Activated naive CD8-positive, alpha-beta T cell treated with anti-CD3 and anti-CD28 coated beads, Interleukin-2, amount 50 U/mL, for 24 hours (primary cell): ENCODE results near the gene LRPAP1.
"Not testable (repeated sequence)": the region's sequence is repeated elsewhere in the genome, so short reads cannot be mapped to it uniquely, and the experiment has no call there.

Source experiments
- ATAC-seq: fragments of 150-1000 bp; cut with Tn5 transposase; one replicate; pipeline ENCODE4 v1.10.0; 2021
- DNase-seq: peaks from one replicate; pipeline ENCODE4 v3.0.0; 2021
- H3K27ac Mint-ChIP-seq: one replicate; pipeline ENCODE4 v1.8.0; 2021; ENCODE audit warnings: mild to moderate bottlenecking, mixed read lengths
- H3K27me3 Mint-ChIP-seq: one replicate; pipeline ENCODE4 v1.8.0; 2021; ENCODE audit warnings: mixed read lengths
- H3K36me3 Mint-ChIP-seq: one replicate; pipeline ENCODE4 v1.8.0; 2021; ENCODE audit warnings: low read depth, mixed read lengths
- H3K4me1 Mint-ChIP-seq: one replicate; pipeline ENCODE4 v1.8.0; 2021; ENCODE audit warnings: mixed read lengths
- H3K4me3 Mint-ChIP-seq: one replicate; pipeline ENCODE4 v1.8.0; 2021; ENCODE audit warnings: mild to moderate bottlenecking, moderate library complexity, mixed read lengths
- H3K9me3 Mint-ChIP-seq: one replicate; pipeline ENCODE4 v1.8.0; 2021; ENCODE audit warnings: mixed read lengths

The LRPAP1 gene

DNA sequence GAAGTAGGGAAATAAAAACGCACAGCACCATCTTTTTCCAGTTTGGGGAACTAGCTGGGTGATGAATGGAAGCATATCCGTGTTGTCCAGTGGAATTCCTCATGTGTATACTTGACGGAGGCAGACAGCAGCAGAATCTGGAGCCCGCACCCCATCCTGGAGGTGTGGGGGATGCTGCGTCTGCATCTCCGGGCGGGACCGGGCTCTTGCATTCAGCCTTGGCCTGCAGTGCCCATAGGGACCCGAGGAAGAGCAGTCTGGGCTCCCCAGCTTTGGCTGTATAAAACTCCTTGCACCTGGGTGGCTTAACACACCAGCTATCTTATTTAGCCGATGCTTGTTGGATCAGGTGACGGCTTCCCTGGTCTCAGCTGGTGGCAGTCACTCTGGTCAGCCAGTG lies 39.7 kb upstream of the LRPAP1 start:
- Mint-ChIP-seq H3K9me3 (no peaks in the 10 kb centered on the region), H3K27me3 (peaks cover 3% of the 10 kb centered on the region), H3K36me3 (no peaks in the 10 kb centered on the region), H3K4me1 (no peaks in the 10 kb centered on the region), H3K27ac (no peak overlapping the region), H3K4me3 (no peak overlapping the region)
- ATAC-seq: no peak
- no peak for DNase-seq

GRCh38 chr4:3570923-3571322 lies 38.7 kb upstream of the LRPAP1 start:
- DNase-seq, H3K36me3 Mint-ChIP-seq, H3K9me3 Mint-ChIP-seq, H3K4me3 Mint-ChIP-seq, ATAC-seq, H3K27me3 Mint-ChIP-seq, H3K27ac Mint-ChIP-seq, H3K4me1 Mint-ChIP-seq: not testable (repeated sequence)

GRCh38 chr4:3569611-3570010 lies 37.4 kb upstream of the LRPAP1 start:
- not testable (repeated sequence) for H3K27ac Mint-ChIP-seq, ATAC-seq

DNA sequence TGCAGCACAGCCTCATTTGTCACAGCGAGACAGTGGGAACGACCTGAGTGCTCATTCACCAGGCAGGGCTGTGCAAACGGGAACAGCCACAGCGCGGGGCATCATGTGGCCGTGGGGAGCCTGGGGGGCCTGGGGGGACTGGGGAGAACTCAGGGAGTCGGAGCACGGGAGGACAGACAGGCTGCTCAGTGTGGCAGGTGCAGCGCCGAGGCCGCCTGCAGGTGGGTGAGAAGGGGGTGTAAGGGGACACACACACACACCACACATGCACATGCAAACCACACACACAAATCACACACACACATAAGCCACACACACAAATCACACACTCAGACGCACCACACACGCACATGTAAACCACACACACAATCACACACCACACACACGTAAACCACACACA lies 34.5 kb upstream of the LRPAP1 start:
- not testable (repeated sequence) for H3K4me1 Mint-ChIP-seq, H3K4me3 Mint-ChIP-seq, H3K27me3 Mint-ChIP-seq

More at GRCh38 chr4:3569611-3570010, 37.4 kb upstream of the LRPAP1 start:
- H3K4me1 Mint-ChIP-seq, H3K4me3 Mint-ChIP-seq, H3K27me3 Mint-ChIP-seq, DNase-seq, H3K9me3 Mint-ChIP-seq, H3K36me3 Mint-ChIP-seq: not testable (repeated sequence)

GRCh38 chr4:3566301-3566700 lies 34.1 kb upstream of the LRPAP1 start:
- ATAC-seq, H3K27me3 Mint-ChIP-seq, H3K27ac Mint-ChIP-seq, DNase-seq, H3K36me3 Mint-ChIP-seq, H3K9me3 Mint-ChIP-seq, H3K4me1 Mint-ChIP-seq, H3K4me3 Mint-ChIP-seq: not testable (repeated sequence)

More for the DNA sequence above, 34.5 kb upstream of the LRPAP1 start:
- not testable (repeated sequence) for H3K9me3 Mint-ChIP-seq, H3K27ac Mint-ChIP-seq, DNase-seq, ATAC-seq, H3K36me3 Mint-ChIP-seq

GRCh38 chr4:3564948-3565347 lies 32.7 kb upstream of the LRPAP1 start:
- not testable (repeated sequence) for DNase-seq, H3K36me3 Mint-ChIP-seq, H3K9me3 Mint-ChIP-seq, ATAC-seq, H3K27me3 Mint-ChIP-seq, H3K27ac Mint-ChIP-seq, H3K4me3 Mint-ChIP-seq, H3K4me1 Mint-ChIP-seq

DNA sequence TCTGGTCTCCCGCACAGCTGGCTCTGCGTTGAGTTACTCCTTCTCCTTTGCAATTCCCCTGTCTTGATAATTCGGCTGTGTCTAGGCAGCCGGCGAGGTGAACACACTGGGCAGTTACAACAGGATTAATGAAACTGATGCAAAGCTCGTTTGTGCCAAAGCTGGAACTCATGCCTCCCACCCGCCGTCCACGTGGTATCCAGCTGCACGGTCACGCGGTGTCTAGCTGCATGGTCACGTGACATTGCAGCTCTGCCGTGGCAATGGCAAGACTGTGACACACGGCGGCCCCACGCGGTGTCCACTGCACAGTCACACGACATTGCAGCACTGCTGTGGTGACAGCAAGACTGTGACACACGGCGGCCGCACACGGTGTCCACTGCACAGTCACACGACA lies 31.2 kb upstream of the LRPAP1 start:
- ATAC-seq (no peak), DNase-seq (no peak)
- no peaks in the 10 kb centered on the region for H3K36me3 Mint-ChIP-seq
- peaks cover 6% of the 10 kb centered on the region for H3K27me3 Mint-ChIP-seq
- H3K4me3 Mint-ChIP-seq: no peak overlapping the region
- H3K9me3 Mint-ChIP-seq: no peaks in the 10 kb centered on the region
- no peaks in the 10 kb centered on the region for H3K4me1 Mint-ChIP-seq
- H3K27ac Mint-ChIP-seq: no peak overlapping the region

- not testable (repeated sequence) for H3K36me3 Mint-ChIP-seq, H3K27ac Mint-ChIP-seq, H3K4me1 Mint-ChIP-seq, ATAC-seq, DNase-seq, H3K27me3 Mint-ChIP-seq, H3K9me3 Mint-ChIP-seq, H3K4me3 Mint-ChIP-seq
These were observed 29.9 kb upstream of the LRPAP1 start for GRCh38 chr4:3562127-3562526.

DNA sequence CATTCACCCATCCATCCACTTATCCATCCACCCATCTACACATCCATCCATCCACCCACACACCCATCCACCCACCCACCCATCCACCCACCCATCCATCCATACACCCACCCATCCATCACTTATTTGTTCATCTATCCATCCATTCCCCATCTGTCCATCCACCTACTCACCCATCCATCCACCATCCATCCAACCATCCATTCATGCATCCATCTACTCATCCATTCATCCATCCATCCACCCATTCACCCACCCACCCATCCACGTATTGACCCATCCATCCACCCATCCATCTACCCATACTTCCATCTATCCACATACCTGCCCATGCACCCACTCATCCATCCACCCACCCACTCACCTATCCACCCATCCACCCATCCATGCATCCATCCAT lies 28.2 kb upstream of the LRPAP1 start:
- not testable (repeated sequence) for H3K4me3 Mint-ChIP-seq, H3K4me1 Mint-ChIP-seq, H3K9me3 Mint-ChIP-seq, H3K27ac Mint-ChIP-seq, ATAC-seq, H3K27me3 Mint-ChIP-seq, DNase-seq, H3K36me3 Mint-ChIP-seq

DNA sequence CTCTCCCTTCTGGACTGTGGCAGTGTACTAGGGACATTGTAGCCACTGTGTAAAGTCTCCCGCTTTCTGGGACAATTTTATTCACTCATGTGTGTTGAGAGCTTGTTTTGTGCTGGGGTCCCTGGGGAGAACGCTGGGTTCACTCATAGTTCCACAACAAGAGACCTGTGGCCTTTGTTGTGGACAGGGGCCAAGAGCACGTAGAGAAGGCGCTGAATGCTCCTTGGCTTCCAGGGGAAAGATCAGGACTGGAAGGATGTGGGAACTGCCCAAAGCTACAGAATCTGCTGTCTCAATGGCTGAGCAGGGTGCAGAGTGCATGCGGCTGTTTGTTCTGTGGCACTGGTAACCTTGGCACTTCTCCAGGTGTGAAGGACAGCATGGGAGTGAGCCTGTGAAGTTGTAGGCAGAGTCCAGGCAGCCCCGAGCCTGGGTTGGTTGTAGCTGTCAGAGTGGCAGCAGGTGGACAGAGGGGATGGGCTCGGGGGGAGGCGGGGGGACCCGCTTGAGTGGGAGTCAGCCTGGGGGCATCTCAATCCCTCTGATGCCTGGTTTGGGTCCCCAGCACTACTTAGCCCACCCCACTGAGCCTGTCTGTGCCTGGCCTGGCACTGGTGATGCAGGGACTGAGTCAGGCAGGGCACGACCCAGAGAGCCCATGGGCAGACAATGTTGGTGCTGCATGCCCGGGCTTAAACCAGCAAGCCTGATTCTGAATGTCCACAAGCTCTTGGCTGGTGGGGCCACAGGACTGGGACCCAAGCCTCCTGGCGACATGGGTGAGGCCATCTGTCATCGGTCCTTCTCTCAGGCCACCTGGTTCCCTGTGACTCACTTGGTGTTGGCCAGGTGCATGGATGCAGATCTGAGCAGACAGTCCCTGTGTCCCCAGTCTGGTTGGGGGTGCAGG lies 27.4 kb upstream of the LRPAP1 start:
- H3K9me3 Mint-ChIP-seq, ATAC-seq, DNase-seq, H3K4me3 Mint-ChIP-seq, H3K4me1 Mint-ChIP-seq, H3K27me3 Mint-ChIP-seq, H3K36me3 Mint-ChIP-seq, H3K27ac Mint-ChIP-seq: not testable (repeated sequence)

- H3K4me1 Mint-ChIP-seq, H3K9me3 Mint-ChIP-seq, ATAC-seq, DNase-seq, H3K4me3 Mint-ChIP-seq, H3K27me3 Mint-ChIP-seq, H3K27ac Mint-ChIP-seq, H3K36me3 Mint-ChIP-seq: not testable (repeated sequence)
These were observed 26.3 kb upstream of the LRPAP1 start for GRCh38 chr4:3558514-3558836.

DNA sequence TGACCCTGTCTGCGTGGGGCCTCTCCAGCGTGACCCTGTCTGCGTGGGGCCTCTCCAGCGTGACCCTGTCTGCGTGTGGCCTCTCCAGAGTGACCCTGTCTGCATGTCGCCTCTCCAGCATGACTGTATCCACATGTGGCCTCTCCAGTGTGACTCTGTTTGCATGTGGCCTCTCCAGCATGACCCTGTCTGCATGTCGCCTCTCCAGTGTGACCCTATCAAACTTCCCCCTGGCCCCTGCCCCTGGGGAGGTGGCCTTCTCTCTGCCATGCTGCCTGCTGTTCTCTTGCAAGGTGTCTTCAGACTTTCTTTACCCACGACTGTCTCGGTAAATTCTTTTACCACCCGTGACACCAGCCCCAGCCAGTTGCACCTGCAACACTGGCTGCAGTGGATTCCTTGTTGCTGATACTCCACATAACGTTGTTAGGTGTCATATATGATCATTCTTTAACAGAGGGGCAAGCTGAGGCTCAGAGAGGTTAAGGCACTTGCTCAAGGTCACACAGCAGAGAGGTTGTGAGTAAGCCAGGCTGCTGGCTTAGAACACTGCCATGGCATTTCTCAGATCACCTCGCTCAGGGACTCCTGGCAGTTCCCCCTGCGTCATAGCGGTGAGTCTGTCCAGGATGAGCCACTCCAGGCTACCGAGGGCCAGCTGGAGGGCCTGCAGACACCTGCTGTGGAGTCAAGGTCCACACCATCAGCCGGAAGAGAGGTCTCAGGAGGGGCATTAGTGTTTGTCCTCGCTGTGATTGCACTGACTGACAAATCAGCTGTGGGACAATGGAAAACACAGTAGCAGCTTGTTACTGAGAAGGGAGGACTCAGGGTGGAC lies 25.7 kb upstream of the LRPAP1 start:
- H3K27me3 Mint-ChIP-seq, H3K36me3 Mint-ChIP-seq, H3K27ac Mint-ChIP-seq, H3K9me3 Mint-ChIP-seq, ATAC-seq, H3K4me3 Mint-ChIP-seq, H3K4me1 Mint-ChIP-seq, DNase-seq: not testable (repeated sequence)

- H3K27me3 Mint-ChIP-seq, H3K4me3 Mint-ChIP-seq, H3K4me1 Mint-ChIP-seq, H3K36me3 Mint-ChIP-seq, H3K27ac Mint-ChIP-seq, H3K9me3 Mint-ChIP-seq, ATAC-seq, DNase-seq: not testable (repeated sequence)
These were observed 24.9 kb upstream of the LRPAP1 start for GRCh38 chr4:3557088-3557492.

DNA sequence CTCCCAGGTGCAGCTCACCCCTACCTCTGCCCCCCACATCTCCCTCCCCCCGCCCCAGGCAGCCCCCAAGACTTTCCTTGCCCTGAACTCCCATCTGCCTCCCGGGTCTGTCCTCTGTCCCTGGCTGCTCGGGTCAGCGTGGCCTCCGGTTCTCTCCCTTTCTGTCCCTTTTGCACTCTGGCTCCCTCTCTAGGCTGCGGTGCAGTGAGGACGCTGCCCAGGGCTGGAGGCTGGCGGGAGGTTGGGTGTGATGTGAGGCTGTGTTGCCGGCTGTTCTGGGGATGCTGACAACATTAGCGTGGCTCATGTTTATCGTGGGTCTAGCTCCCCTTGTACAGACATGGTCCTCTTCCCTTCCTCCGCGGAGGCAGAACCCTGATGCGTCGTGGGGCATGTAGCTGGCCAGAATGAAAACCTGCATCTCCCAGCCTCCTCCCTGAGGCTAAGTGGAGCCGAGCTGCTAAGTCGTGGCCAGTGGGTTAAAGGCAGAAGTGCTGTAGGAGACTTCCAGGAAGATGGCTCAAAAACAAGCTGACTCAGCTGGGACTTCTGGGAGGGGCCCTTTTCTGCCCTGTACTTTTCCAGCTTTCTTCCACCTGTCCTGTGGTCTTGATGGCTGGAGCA lies 24.1 kb upstream of the LRPAP1 start:
- not testable (repeated sequence) for H3K4me3 Mint-ChIP-seq, DNase-seq, H3K4me1 Mint-ChIP-seq, ATAC-seq, H3K27me3 Mint-ChIP-seq, H3K27ac Mint-ChIP-seq, H3K36me3 Mint-ChIP-seq, H3K9me3 Mint-ChIP-seq
